Activated CD8-positive, alpha-beta memory T cell treated with anti-CD3 and anti-CD28 coated beads for 36 hours (primary cell): Measurements from ENCODE around the gene EIF3M. TPM values are rescaled to one million over a fixed set of nuclear protein-coding genes. Genes with fewer than 3 reads are reported as not detected.

Experiments
- CTCF ChIA-PET: fragments of 350-600 bp; sonication (Branson Sonifier 250); formaldehyde crosslinking; loops from one replicate; lab custom pipeline; 2021; ENCODE audit warnings: antibody characterized with exemption; lab: Charles Lee
- POLR2A ChIA-PET: fragments of 350-600 bp; sonication (Branson Sonifier 250); formaldehyde crosslinking; loops from one replicate; lab custom pipeline; 2021; ENCODE audit warnings: antibody characterized with exemption; lab: Charles Lee
- total RNA-seq, 2 experiments: library from RNA; stranded (reverse); gene quantifications; one replicate each; pipeline ENCODE4 v1.2.3, GENCODE V29; 2021

EIF3M gene
- 100 to 1,000 TPM; 415 to 443 TPM for total RNA-seq

- POLR2A ChIA-PET, result interaction anchor here (0.5 to 0.9 kb wide), 2 partner anchors 11 to 248 kb away, joined by 6 read pairs; no protein-coding TSS in a partner anchor
- CTCF ChIA-PET, result interaction anchor here (0.5 kb wide), 1 partner anchor 260 kb away, joined by 3 read pairs; no protein-coding TSS in a partner anchor
Observed at GRCh38 chr11:32583459-32584271, at the start of gene EIF3M. Gene EIF3M (plus strand): TSS chr11:32583831. CDS start chr11:32583888, 57 bp downstream.

- ChIA-PET POLR2A (no interaction called here), CTCF (no interaction called here)
Observed at GRCh38 chr11:32538804-32539203, 44.8 kb upstream of the EIF3M start.

- ChIA-PET CTCF (no interaction called here), POLR2A (no interaction called here)
Observed at GRCh38 chr11:32549611-32550187, 33.9 kb upstream of the EIF3M start.

GRCh38 chr11:32550207-32550606, 33.4 kb upstream of the EIF3M start:
- ChIA-PET POLR2A (no interaction called here), CTCF (no interaction called here)

- ChIA-PET POLR2A (no interaction called here), CTCF (no interaction called here)
Observed at GRCh38 chr11:32555091-32555490, 28.5 kb upstream of the EIF3M start.

GRCh38 chr11:32555895-32556294, 27.7 kb upstream of the EIF3M start:
- CTCF ChIA-PET, result no interaction called here
- POLR2A ChIA-PET, result no interaction called here

GRCh38 chr11:32561835-32562234, 21.8 kb upstream of the EIF3M start:
- ChIA-PET CTCF (no interaction called here), POLR2A (no interaction called here)

- POLR2A ChIA-PET, result no interaction called here
- CTCF ChIA-PET, result interaction anchor here (0.6 kb wide), 1 partner anchor 402 kb away, joined by 3 read pairs; no protein-coding TSS in a partner anchor
Observed at GRCh38 chr11:32562839-32563599, 20.6 kb upstream of the EIF3M start.

- CTCF ChIA-PET, result no interaction called here
Observed at GRCh38 chr11:32563600-32563959, 20.1 kb upstream of the EIF3M start.

GRCh38 chr11:32566517-32566916, 17.1 kb upstream of the EIF3M start:
- POLR2A ChIA-PET, result no interaction called here
- CTCF ChIA-PET, result no interaction called here

More at GRCh38 chr11:32563600-32563959, 20.1 kb upstream of the EIF3M start:
- POLR2A ChIA-PET, result no interaction called here

- ChIA-PET CTCF (no interaction called here), POLR2A (no interaction called here)
Observed at GRCh38 chr11:32567154-32567553, 16.5 kb upstream of the EIF3M start.

- POLR2A ChIA-PET, result no interaction called here
- CTCF ChIA-PET, result no interaction called here
Observed at GRCh38 chr11:32569313-32569881, 14.2 kb upstream of the EIF3M start.

- ChIA-PET POLR2A (no interaction called here), CTCF (no interaction called here)
Observed at GRCh38 chr11:32571039-32571438, 12.6 kb upstream of the EIF3M start.

- ChIA-PET CTCF (no interaction called here), POLR2A (no interaction called here)
Observed at GRCh38 chr11:32573228-32573627, 10.4 kb upstream of the EIF3M start.

GRCh38 chr11:32574421-32574820, 9.2 kb upstream of the EIF3M start:
- POLR2A ChIA-PET, result no interaction called here
- CTCF ChIA-PET, result no interaction called here

GRCh38 chr11:32575070-32575469, 8.6 kb upstream of the EIF3M start:
- POLR2A ChIA-PET, result no interaction called here
- CTCF ChIA-PET, result no interaction called here

- CTCF ChIA-PET, result no interaction called here
Observed at GRCh38 chr11:32576456-32576855, 7.2 kb upstream of the EIF3M start.

GRCh38 chr11:32580967-32581366, 2.7 kb upstream of the EIF3M start:
- CTCF ChIA-PET, result no interaction called here
- POLR2A ChIA-PET, result no interaction called here

More at GRCh38 chr11:32576456-32576855, 7.2 kb upstream of the EIF3M start:
- POLR2A ChIA-PET, result no interaction called here

- ChIA-PET POLR2A (no interaction called here), CTCF (no interaction called here)
Observed at GRCh38 chr11:32581556-32581955, 2.1 kb upstream of the EIF3M start.

- ChIA-PET POLR2A (no interaction called here), CTCF (interaction anchor here (0.7 kb wide), 1 partner anchor 1054 kb away, joined by 4 read pairs; no protein-coding TSS in a partner anchor)
Observed at GRCh38 chr11:32584921-32585320, 1.3 kb downstream of the EIF3M start.
